Gastrocnemius medialis (tissue), 4 donors: ENCODE data around the gene BMP8A. TPM values are rescaled to one million over a fixed set of nuclear protein-coding genes. Genes with fewer than 3 reads are reported as not detected.

Source experiments
- ATAC-seq, 2 donors: fragments of 150-250 bp; one replicate each; pipeline ENCODE4 v1.9.1; 2016
- DNase-seq, 2 donors: peaks; one replicate each; pipeline ENCODE4 v3.0.0-alpha.2; 2019
- H3K27ac ChIP-seq, 4 donors: fragments of 200-600 bp; sonication (generic); 1 replicate in 1 of 4; 2 replicates in 3 of 4; pipeline ENCODE4 v1.5.1; 2016 to 2018; ENCODE audit warnings: mild to moderate bottlenecking in 2 of 4, moderate library complexity in 1 of 4
- H3K27me3 ChIP-seq, 3 donors: fragments of 200-600 bp; sonication (generic) in 2 of 3; 1 replicate in 1 of 3; 2 replicates in 2 of 3; pipeline versions ENCODE4 v1.5.1 to v1.6.0; 2016 to 2019; ENCODE audit warnings: mild to moderate bottlenecking in 1 of 3, moderate library complexity in 1 of 3
- H3K36me3 ChIP-seq, 2 donors: fragments of 200-600 bp; sonication (generic) in 1 of 2; one replicate each; pipeline ENCODE4 v1.5.1; 2017 to 2018
- H3K4me1 ChIP-seq, 2 donors: fragments of 200-600 bp; sonication (generic) in 1 of 2; one replicate each; pipeline ENCODE4 v1.5.1; 2016 to 2017; ENCODE audit warnings: mild to moderate bottlenecking in 2 of 2
- H3K4me3 ChIP-seq, 4 donors: fragments of 200-600 bp; sonication (generic) in 3 of 4; 1 replicate in 1 of 4; 2 replicates in 3 of 4; pipeline ENCODE4 v1.5.1; 2016 to 2019; ENCODE audit warnings: mild to moderate bottlenecking in 2 of 4
- H3K9me3 ChIP-seq, 3 donors: fragments of 200-600 bp; sonication (generic) in 2 of 3; 1 replicate in 1 of 3; 2 replicates in 2 of 3; pipeline ENCODE4 v1.5.1; 2016 to 2019
- POLR2A ChIP-seq, 2 donors: fragments of 450-650 bp; IDR thresholded peaks; one replicate each; pipeline ENCODE4 v1.6.1; 2017; ENCODE audit warnings: antibody characterized with exemption in 2 of 2, mild to moderate bottlenecking in 2 of 2, moderate library complexity in 2 of 2
- in situ Hi-C, 4 donors: fragments of 200-750 bp; cut with MboI; loops; one replicate each; pipeline versions ENCODE4 v1.15.0 to v1.8.0; 2017; ENCODE audit warnings: low sequenced_read_pairs in 4 of 4
- intact Hi-C: fragments of 100-400 bp; cut with DNase I; formaldehyde crosslinking; loops from one replicate; pipeline ENCODE4 v1.15.1; 2023; ENCODE audit warnings: low total_unique reads
- total RNA-seq, 4 donors: library from RNA; depleted of rRNA; stranded (reverse); fragments of >200 nt; gene quantifications; one replicate each; pipeline versions ENCODE4 v1.1.0 to v1.2.3, GENCODE V29; 2016
- TF ChIP-seq, protein P1 (sequence below), 5 experiments: fragments of 450-650 bp in 3 of 5; fragments of 200-600 bp in 2 of 5; sonication (generic) in 2 of 5; IDR thresholded peaks in 4 of 5; conservative IDR thresholded peaks in 1 of 5; 1 replicate in 4 of 5; 2 replicates in 1 of 5; pipeline ENCODE4 v1.5.1; 2016 to 2019; ENCODE audit warnings: antibody characterized with exemption in 5 of 5, mild to moderate bottlenecking in 3 of 5, moderate library complexity in 3 of 5

The BMP8A gene
- total RNA-seq, 4 donors from 2014 or later: 0.31 to 1.3 TPM; not detected in 2

DNA sequence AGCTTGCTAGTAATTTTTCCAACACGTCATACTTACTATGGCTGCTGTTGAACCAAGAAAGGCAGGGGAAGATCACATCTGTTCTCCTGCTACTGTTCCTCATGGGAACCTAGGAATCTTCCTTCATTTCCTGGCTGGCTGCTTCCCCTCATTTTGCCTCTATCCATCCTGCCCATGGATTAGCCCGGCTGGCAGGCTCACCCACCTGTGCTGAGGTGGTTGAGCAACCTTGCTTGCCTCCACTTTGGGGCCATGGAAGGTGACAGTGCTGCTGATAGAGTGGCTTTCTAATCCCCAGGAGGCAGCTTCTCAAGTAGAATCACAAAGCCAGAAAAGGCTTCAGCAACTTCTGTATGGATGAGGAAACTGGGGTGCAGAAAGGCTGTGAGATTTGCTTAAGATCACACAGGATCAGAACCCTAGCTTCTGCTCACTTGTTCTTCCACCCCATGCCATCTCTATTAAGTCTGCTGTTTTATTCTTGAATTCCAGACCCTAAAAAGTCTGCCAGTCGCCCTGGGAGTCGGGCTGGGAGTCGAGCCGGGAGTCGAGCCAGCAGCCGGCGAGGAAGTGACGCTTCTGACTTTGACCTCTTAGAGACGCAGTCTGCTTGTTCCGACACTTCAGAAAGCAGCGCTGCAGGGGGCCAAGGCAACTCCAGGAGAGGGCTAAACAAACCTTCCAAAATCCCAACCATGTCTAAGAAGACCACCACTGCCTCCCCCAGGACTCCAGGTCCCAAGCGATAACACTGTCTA, 6.2 kb upstream of the BMP8A start:
- in situ Hi-C loops (no loop called here), intact Hi-C loops (loop anchor here (5.0 kb wide), 1 partner anchor 52 kb away; no protein-coding TSS in a partner anchor)
- ATAC-seq (no peak), DNase-seq (no peak)
- H3K27me3 ChIP-seq: peaks cover 0 to 2% (median under 1%) of the 10 kb centered on the region in 3 donors
- TF ChIP-seq, protein P1, sequence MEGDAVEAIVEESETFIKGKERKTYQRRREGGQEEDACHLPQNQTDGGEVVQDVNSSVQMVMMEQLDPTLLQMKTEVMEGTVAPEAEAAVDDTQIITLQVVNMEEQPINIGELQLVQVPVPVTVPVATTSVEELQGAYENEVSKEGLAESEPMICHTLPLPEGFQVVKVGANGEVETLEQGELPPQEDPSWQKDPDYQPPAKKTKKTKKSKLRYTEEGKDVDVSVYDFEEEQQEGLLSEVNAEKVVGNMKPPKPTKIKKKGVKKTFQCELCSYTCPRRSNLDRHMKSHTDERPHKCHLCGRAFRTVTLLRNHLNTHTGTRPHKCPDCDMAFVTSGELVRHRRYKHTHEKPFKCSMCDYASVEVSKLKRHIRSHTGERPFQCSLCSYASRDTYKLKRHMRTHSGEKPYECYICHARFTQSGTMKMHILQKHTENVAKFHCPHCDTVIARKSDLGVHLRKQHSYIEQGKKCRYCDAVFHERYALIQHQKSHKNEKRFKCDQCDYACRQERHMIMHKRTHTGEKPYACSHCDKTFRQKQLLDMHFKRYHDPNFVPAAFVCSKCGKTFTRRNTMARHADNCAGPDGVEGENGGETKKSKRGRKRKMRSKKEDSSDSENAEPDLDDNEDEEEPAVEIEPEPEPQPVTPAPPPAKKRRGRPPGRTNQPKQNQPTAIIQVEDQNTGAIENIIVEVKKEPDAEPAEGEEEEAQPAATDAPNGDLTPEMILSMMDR (IDR thresholded peaks at IDR 0.05 in 4 of 5, conservative IDR thresholded peaks at IDR 0.05 in 1 of 5): no peak
- no peak for TF ChIP-seq POLR2A (IDR thresholded peaks at IDR 0.05)
- H3K27ac ChIP-seq: peak overlapping the region in 2 of 4 donors; percentile 22 to 29
- peaks cover 0 to 72% of the 10 kb centered on the region in 2 donors for H3K36me3 ChIP-seq
- H3K4me3 ChIP-seq: no peak overlapping the region
- no peaks in the 10 kb centered on the region for H3K9me3 ChIP-seq
- H3K4me1 ChIP-seq: no peaks in the 10 kb centered on the region

DNA sequence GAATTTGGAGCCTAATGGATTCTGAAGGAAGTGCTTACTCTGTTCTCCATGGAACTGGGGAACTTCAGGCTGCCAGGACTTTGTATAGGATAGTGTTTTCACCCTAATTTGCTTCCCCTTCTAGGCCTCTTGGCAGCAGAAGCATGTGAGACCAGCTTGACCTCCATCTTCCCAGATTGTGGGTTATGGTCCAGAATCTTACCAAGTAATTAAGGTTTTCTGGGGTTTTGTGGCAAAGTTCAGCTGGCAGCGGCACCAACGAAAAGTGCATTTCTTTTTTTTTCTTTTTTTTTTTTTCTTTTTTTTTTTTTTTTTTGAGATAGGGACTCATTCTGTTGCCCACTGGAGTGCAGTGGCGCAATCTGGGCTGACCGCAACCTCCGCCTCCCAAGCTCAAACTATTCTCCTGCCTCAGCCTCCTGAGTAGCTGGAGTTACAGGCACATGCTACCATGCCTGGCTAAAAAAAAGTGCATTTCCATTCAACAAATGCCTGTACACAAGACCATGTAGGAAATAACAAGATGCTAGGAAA, 3.4 kb upstream of the BMP8A start:
- intact Hi-C loops: loop anchor here (5.0 kb wide), 1 partner anchor 49 kb away; no protein-coding TSS in a partner anchor
- ATAC-seq (no peak), DNase-seq (no peak)
- TF ChIP-seq POLR2A (IDR thresholded peaks at IDR 0.05): no peak
- TF ChIP-seq, protein P1 (IDR thresholded peaks at IDR 0.05 in 4 of 5, conservative IDR thresholded peaks at IDR 0.05 in 1 of 5): no peak
- no peaks in the 10 kb centered on the region for H3K4me1 ChIP-seq
- H3K36me3 ChIP-seq: peaks cover 0 to 46% of the 10 kb centered on the region in 2 donors
- H3K27me3 ChIP-seq: peaks cover 15 to 19% (median 15%) of the 10 kb centered on the region in 3 donors
- H3K9me3 ChIP-seq: no peaks in the 10 kb centered on the region
- no peak overlapping the region for H3K27ac ChIP-seq
- H3K4me3 ChIP-seq: no peak overlapping the region
- in situ Hi-C loops: no loop called here

DNA sequence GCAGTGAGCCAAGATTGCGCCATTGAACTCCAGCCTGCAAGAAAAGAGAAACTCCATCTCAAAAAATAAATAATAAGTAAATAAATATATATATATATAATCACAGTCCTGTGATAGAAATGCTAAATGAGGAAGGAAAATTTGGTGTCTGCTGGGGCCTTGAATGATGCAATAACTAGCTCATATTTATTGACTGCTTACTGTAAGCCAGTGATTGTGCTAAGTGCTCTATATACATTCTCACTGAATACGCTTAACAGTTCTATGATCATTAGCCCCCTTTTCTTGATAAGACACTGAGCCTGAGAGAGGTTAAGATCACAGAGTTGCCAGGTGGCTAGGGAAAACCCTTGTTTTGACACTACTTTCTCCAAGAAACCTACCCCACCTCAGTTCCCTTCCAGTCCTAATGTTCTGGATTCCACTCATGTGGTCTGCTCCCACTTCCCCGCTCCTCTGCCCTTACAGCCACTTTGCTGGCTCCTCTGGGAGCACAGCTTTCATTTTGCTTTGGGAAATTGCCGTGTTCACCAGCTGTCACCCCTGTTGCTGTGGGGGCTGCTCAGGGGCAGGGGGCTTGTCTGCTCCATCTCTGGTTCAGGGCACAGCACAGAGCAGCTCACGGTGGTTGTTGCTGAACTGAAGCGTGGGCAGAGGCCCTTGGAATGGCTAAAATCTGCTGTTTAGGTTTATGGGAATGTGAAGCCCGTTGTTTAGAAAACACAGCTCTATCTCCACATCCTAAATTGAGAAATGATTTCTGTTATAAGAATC, 2.5 kb upstream of the BMP8A start:
- H3K9me3 ChIP-seq: no peaks in the 10 kb centered on the region
- intact Hi-C loops: loop anchor here (5.0 kb wide), 1 partner anchor 48 kb away; no protein-coding TSS in a partner anchor
- H3K27me3 ChIP-seq: peaks cover 15 to 23% (median 19%) of the 10 kb centered on the region in 3 donors
- in situ Hi-C loops: no loop called here
- DNase-seq (no peak), ATAC-seq (no peak)
- H3K27ac ChIP-seq: no peak overlapping the region
- TF ChIP-seq POLR2A (IDR thresholded peaks at IDR 0.05): no peak
- TF ChIP-seq, protein P1 (IDR thresholded peaks at IDR 0.05 in 4 of 5, conservative IDR thresholded peaks at IDR 0.05 in 1 of 5): no peak
- H3K4me3 ChIP-seq: no peak overlapping the region
- H3K36me3 ChIP-seq: peaks cover 0 to 37% of the 10 kb centered on the region in 2 donors
- H3K4me1 ChIP-seq: no peaks in the 10 kb centered on the region

DNA sequence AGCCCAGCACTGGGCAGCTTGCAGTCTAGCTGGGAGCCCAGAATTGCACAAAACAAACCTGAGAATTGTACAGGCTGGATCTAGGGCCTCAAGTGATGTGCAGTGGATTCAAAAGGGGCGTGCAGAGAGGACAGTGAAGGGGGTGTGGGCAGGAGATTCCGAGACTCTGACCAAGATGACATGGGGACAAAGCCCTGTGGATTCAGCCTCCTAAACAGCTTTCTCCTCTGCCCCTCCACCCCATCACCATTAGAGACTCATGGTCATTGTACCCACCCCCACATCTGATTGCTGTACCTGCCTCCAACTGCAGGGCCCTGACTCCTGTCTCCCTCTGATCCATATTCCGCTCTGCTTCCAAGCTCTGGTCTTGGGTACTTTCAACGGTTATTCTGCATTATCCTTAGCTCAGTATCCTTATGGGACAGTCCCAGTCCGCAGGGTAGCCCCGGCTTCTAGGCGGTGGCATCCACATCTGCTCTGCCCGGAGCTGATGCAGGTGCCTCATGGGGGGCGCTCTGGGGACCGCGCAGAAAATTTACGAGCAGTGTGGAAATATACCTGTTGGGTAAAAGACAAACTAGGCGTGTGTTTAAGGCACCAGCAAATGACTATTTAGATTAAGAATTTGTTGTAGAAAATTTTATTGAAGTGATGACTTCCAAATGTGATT, 1.7 kb upstream of the BMP8A start:
- no peak for DNase-seq
- Histone ChIP-seq H3K27ac (no peak overlapping the region), H3K36me3 (peaks cover 0 to 30% of the 10 kb centered on the region in 2 donors), H3K27me3 (peaks cover 15 to 23% (median 19%) of the 10 kb centered on the region in 3 donors), H3K4me1 (no peaks in the 10 kb centered on the region), H3K4me3 (no peak overlapping the region), H3K9me3 (no peaks in the 10 kb centered on the region)
- intact Hi-C loops (loop anchor here (5.0 kb wide), 1 partner anchor 48 kb away; no protein-coding TSS in a partner anchor), in situ Hi-C loops (no loop called here)
- TF ChIP-seq, protein P1 (IDR thresholded peaks at IDR 0.05 in 4 of 5, conservative IDR thresholded peaks at IDR 0.05 in 1 of 5): no peak
- TF ChIP-seq POLR2A (IDR thresholded peaks at IDR 0.05): no peak
- ATAC-seq: no peak
